GM12878 (cell line): Measurements from ENCODE around the gene CYTH2. TPM values are rescaled to one million over a fixed set of nuclear protein-coding genes. Genes with fewer than 3 reads are reported as not detected.

ENCODE experiments used
- ATAC-seq: fragments of 200-7000 bp; cut with Tn5 transposase; 3 replicates; pipeline ENCODE4 v1.9.1; 2020; ENCODE audit warnings: mild to moderate bottlenecking, moderate library complexity
- BruUV-seq: library from RNA; stranded (reverse); fragments of 400-500 nt; replicated peaks from 2 replicates; lab custom pipeline; 2021; lab: Mats Ljungman, UMichigan
- CTCF ChIA-PET: fragments of 300-600 bp; sonication (Branson Sonifier 250); formaldehyde crosslinking; extraction: SDS; loops from one replicate; lab custom pipeline; 2021; ENCODE audit warnings: inconsistent platforms; lab: Yijun Ruan, JAX
- POLR2A ChIA-PET: fragments of 350-600 bp; formaldehyde crosslinking; extraction: SDS; loops from one replicate; lab custom pipeline; 2021; ENCODE audit warnings: inconsistent platforms; lab: Charles Lee
- RAD21 ChIA-PET: fragments of 300-600 bp; sonication (Branson Sonifier 250); formaldehyde crosslinking; loops from one replicate; lab custom pipeline; 2023; ENCODE audit warnings: antibody characterized with exemption; ENCODE audit not compliant: unreplicated experiment; lab: Charles Lee
- SMC1A ChIA-PET: fragments of 300-600 bp; sonication (Branson Sonifier 250); formaldehyde crosslinking; loops from one replicate; lab custom pipeline; 2023; ENCODE audit not compliant: unreplicated experiment, uncharacterized antibody; lab: Charles Lee
- DNase-seq: peaks from one replicate; pipeline ENCODE4 v3.0.0-alpha.2; 2011; ENCODE audit warnings: low read depth, low spot score
- FAIRE-seq: peaks from 3 replicates; lab custom pipeline; 2011; peaks lifted over from hg19 to GRCh38; lab: Jason Lieb, UNC
- H2AFZ ChIP-seq: 2 replicates; pipeline ENCODE4 v1.6.0; 2011; ENCODE audit warnings: low read depth, low read length, control low read depth; ENCODE audit not compliant: control insufficient read depth
- H3K27ac ChIP-seq: 2 replicates; pipeline ENCODE4 v1.5.1; 2011; ENCODE audit warnings: control low read depth; ENCODE audit not compliant: control insufficient read depth, insufficient read depth
- H3K27me3 ChIP-seq, 2 experiments: replicated peaks in 1 of 2; 2 replicates each; pipeline versions ENCODE4 v1.6.0 to v1.6.1; 2011; ENCODE audit warnings: low read length in 1 of 2; ENCODE audit not compliant: control insufficient read depth in 2 of 2, insufficient read depth in 2 of 2
- H3K36me3 ChIP-seq, 2 experiments: 2 replicates each; pipeline ENCODE4 v1.5.1; 2011; ENCODE audit warnings: low read length in 1 of 2; ENCODE audit not compliant: control insufficient read depth in 2 of 2, insufficient read depth in 2 of 2
- H3K4me1 ChIP-seq: 2 replicates; pipeline ENCODE4 v1.6.1; 2011; ENCODE audit warnings: mild to moderate bottlenecking, low read length, moderate library complexity, mixed read lengths; ENCODE audit not compliant: control insufficient read depth, insufficient read depth
- H3K4me2 ChIP-seq: 2 replicates; pipeline ENCODE4 v1.6.0; 2011; ENCODE audit warnings: control low read depth; ENCODE audit not compliant: control insufficient read depth, insufficient read depth
- H3K4me3 ChIP-seq: fragments of 200-600 bp; sonication (generic); 2 replicates; pipeline ENCODE4 v1.5.1; 2016
- H3K79me2 ChIP-seq: 2 replicates; pipeline ENCODE4 v1.6.0; 2011; ENCODE audit warnings: low read length; ENCODE audit not compliant: control insufficient read depth, insufficient read depth
- H3K9ac ChIP-seq: 2 replicates; pipeline ENCODE4 v1.8.0; 2011; ENCODE audit warnings: low read length, control low read depth, mixed read lengths; ENCODE audit not compliant: control insufficient read depth, insufficient read depth
- H3K9me3 ChIP-seq: replicated peaks from 3 replicates; pipeline ENCODE4 v1.5.1; 2011; ENCODE audit warnings: mild to moderate bottlenecking, low read length; ENCODE audit not compliant: control insufficient read depth, insufficient read depth
- H4K20me1 ChIP-seq: 2 replicates; pipeline ENCODE4 v1.6.0; 2011; ENCODE audit not compliant: control insufficient read depth, insufficient read depth
- CBX5 ChIP-seq: sonication (generic); IDR thresholded peaks from 2 replicates; pipeline ENCODE4 v1.6.1; 2016; ENCODE audit warnings: low read depth, moderate library complexity, mild to moderate bottlenecking, inconsistent platforms
- ETV6 ChIP-seq, 2 experiments: fragments of 450-650 bp in 1 of 2; IDR thresholded peaks in 1 of 2; conservative IDR thresholded peaks in 1 of 2; 2 replicates each; pipeline ENCODE4 v1.6.1; 2014; ENCODE audit warnings: antibody characterized with exemption in 1 of 2, borderline replicate concordance in 1 of 2, low read depth in 1 of 2, mild to moderate bottlenecking in 1 of 2, moderate library complexity in 1 of 2
- FOXM1 ChIP-seq: IDR thresholded peaks from 2 replicates; pipeline ENCODE4 v1.6.1; 2012; ENCODE audit warnings: low read depth, mild to moderate bottlenecking, inconsistent platforms, low read length, moderate library complexity
- POLR2AphosphoS5 ChIP-seq: IDR thresholded peaks from 2 replicates; pipeline ENCODE4 v1.6.1; 2011; ENCODE audit warnings: mild to moderate bottlenecking, low read length, inconsistent platforms
- SUZ12 ChIP-seq: fragments of 200-600 bp; sonication (generic); IDR thresholded peaks from one replicate; pipeline ENCODE4 v1.6.1; 2018; ENCODE audit warnings: antibody characterized with exemption, mild to moderate bottlenecking; ENCODE audit not compliant: unreplicated experiment
- TBL1XR1 ChIP-seq: IDR thresholded peaks from 2 replicates; pipeline ENCODE4 v1.6.1; 2012; ENCODE audit warnings: low read depth, low read length, improper control_type of control experiment
- WGBS: methylation state at CpG from one replicate; pipeline ENCODE4 v1.1.6; 2016; ENCODE audit warnings: low lambda C conversion rate; ENCODE audit not compliant: insufficient replicate concordance, insufficient coverage; ENCODE audit errors: missing lambda C conversion rate; 5-methylcytosine and 5-hydroxymethylcytosine counted together
- in situ Hi-C: fragments of 300-500 bp; cut with MboI; formaldehyde crosslinking; loops from 9 replicates; pipeline ENCODE4 v1.14.3; 2018; ENCODE audit warnings: mixed read lengths
- intact Hi-C: fragments of 100-400 bp; cut with micrococcal nuclease; formaldehyde crosslinking; loops from one replicate; pipeline ENCODE4 v1.14.2; 2022; ENCODE audit not compliant: unreplicated experiment
- polyA plus RNA-seq, 11 experiments: library from polyadenylated mRNA; depleted of rRNA in 4 of 11; unstranded in 6 of 11; stranded (reverse) in 5 of 11; fragments of >200 nt; fragmentation: Nextera tagmentation in 4 of 11; fragmentation: Illumina TruSeq in 1 of 11; extraction: Ambion mirVana in 4 of 11; extraction: Trizol in 1 of 11; gene quantifications; 1 replicate in 1 of 11; 2 replicates in 10 of 11; pipeline versions ENCODE4 v1.2.1 to v1.2.3, GENCODE V29; 2011 to 2016; ENCODE audit warnings: inconsistent platforms in 2 of 11, missing spikeins in 2 of 11, low read depth in 1 of 11
- total RNA-seq, 4 experiments: library from RNA; depleted of rRNA in 3 of 4; stranded (reverse); fragments of >200 nt in 3 of 4; fragmentation: Illumina TruSeq in 1 of 4; extraction: Trizol in 1 of 4; gene quantifications; 2 replicates each; pipeline versions ENCODE4 v1.2.1 to v1.2.3, GENCODE V29; 2013 to 2021
- TF ChIP-seq, protein P1 (sequence below): fragments of 450-650 bp; IDR thresholded peaks from 2 replicates; pipeline ENCODE4 v1.6.1; 2016; ENCODE audit warnings: mild to moderate bottlenecking

The CYTH2 gene
- total and polyA plus RNA-seq, 10 of the 15 experiments (the other 5 are each of a cell fraction or from before 2014, with no cell fraction given): 1.3 to 31.9 (median 22.2) TPM

DNA sequence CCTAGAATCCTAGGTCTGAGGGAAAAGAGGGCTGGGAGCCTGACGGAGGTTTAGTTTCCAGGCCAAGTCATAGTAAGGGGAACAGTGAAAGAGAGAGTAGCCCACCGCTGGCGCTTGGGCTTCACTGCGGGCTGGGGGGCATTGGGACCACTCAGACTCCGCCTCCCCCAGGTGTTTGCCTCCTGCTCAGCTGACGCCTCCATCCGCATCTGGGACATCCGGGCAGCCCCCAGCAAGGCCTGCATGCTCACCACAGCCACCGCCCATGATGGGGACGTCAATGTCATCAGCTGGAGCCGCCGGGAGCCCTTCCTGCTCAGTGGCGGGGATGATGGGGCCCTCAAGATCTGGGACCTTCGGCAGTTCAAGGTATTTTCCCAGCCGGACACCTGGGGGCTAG is 18.3 kb upstream of the CYTH2 start (continued):
- TF ChIP-seq, protein P1, sequence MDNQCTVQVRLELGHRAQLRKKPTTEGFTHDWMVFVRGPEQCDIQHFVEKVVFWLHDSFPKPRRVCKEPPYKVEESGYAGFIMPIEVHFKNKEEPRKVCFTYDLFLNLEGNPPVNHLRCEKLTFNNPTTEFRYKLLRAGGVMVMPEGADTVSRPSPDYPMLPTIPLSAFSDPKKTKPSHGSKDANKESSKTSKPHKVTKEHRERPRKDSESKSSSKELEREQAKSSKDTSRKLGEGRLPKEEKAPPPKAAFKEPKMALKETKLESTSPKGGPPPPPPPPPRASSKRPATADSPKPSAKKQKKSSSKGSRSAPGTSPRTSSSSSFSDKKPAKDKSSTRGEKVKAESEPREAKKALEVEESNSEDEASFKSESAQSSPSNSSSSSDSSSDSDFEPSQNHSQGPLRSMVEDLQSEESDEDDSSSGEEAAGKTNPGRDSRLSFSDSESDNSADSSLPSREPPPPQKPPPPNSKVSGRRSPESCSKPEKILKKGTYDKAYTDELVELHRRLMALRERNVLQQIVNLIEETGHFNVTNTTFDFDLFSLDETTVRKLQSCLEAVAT: no peak
- TF ChIP-seq ETV6 (conservative IDR thresholded peaks at IDR 0.05 in 1 of 2, IDR thresholded peaks at IDR 0.05 in 1 of 2; ENCODE audit: borderline replicate concordance in 1 of 2, low read depth in 1 of 2) (no peak), CBX5 (no peak)

DNA sequence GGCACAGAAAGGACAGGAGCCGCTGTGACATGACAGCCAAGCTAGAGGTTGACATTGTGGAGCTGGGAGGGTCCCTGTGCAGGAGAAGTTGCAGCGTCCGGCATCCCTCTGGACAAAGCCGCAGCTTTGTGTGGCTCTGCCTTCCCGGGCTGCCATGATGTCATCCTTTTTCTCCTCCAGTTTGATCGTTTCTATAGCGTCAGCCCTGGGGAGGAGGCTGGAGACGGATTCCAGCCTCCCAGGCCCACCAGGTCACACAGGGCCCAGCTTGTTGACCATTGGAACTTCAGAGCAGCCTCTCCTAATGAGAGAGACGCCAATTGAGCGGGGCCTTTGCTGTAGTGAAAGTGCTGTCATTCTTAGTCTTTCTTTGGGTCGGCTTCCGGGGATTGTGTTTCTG is 17.5 kb upstream of the CYTH2 start:
- 86% methylated on average over 12 of the region's 12 CpGs for WGBS
- CTCF ChIA-PET: no interaction called here
- SMC1A ChIA-PET: interaction anchor here (0.6 kb wide), 3 partner anchors 117 to 264 kb away, joined by 3 read pairs; no protein-coding TSS in a partner anchor

More for the DNA sequence above, 17.5 kb upstream of the CYTH2 start:
- H3K4me2 ChIP-seq: no peak overlapping the region
- no peaks in the 10 kb centered on the region for H4K20me1 ChIP-seq
- intact Hi-C loops: no loop called here
- peaks cover 11% of the 10 kb centered on the region for H3K4me1 ChIP-seq
- no peak overlapping the region for H3K27ac ChIP-seq
- ChIA-PET RAD21 (no interaction called here), POLR2A (interaction anchor here (0.6 kb wide), 2 partner anchors 11 to 696 kb away, joined by 3 read pairs; no protein-coding TSS in a partner anchor)
- FAIRE-seq: no peak
- no TSS peak for BruUV-seq
- no peak overlapping the region for H3K4me3 ChIP-seq
- no peak overlapping the region for H3K9ac ChIP-seq
- ATAC-seq: no peak
- no peaks in the 10 kb centered on the region for H3K9me3 ChIP-seq
- TF ChIP-seq FOXM1 (no peak), POLR2AphosphoS5 (0 out of 2 replicates have a peak, but pooled peaks have one; percentile 23), TBL1XR1 (no peak), SUZ12 (no peak)
- peaks cover 26 to 29% of the 10 kb centered on the region in 2 experiments for H3K36me3 ChIP-seq
- no peaks in the 10 kb centered on the region for H3K27me3 ChIP-seq
- in situ Hi-C loops: no loop called here
- no peak for DNase-seq
- peaks cover 3% of the 10 kb centered on the region for H3K79me2 ChIP-seq
- H2AFZ ChIP-seq: no peak overlapping the region
